GM21529 (cell line): ENCODE results near the gene DNAAF3.

Experiments used
- ATAC-seq: cut with Tn5 transposase; IDR thresholded peaks from one replicate; pipeline ENCODE4 v1.9.1; 2021; ENCODE audit not compliant: unreplicated experiment

DNAAF3 gene

DNA sequence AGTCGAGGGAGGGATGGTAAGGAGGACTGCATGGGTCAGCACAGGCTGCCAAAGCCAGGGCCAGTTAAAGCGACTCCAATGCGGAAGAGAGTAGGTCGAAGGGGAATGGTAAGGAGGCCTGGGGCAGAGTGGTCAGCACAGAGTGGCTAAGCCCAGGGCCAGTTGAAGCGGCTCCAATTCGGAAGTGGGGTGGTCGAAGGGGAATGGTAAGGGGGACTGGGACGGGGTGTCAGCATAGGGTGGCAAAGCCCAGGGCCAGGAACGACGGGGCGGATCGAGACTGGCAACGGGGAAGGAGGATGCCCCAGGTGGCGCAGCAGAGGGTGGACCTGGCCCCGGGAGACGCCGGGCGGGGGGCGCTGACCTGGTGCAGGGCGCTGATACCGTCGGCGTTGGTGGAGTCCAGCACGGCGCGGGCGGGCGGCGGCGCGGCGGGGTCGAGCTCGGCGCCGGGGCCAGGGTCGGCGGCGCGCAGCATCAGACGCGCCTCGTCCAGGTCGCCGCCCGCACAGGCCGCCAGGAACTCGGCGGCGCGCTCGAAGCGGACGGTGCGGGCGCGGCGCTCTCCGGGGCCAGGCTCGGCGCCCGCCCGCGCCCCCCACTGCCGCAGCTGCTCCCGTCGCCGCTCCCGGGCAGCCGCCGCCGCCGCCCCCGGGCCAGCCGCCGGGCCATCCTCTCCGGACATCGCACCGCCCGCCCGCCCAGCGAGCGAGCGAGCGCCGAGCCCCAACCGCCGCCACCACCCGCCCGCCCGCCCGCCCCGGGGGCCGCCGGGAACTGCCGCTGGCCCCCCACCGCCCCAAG lies 49.4 kb downstream of the DNAAF3 start, which contains the start of gene PPP1R12C:
PPP1R12C (minus strand) TSS at position 779 of the 804 bp plus-strand sequence; CDS start at position 685, 94 bp downstream.
- peak; percentile 11 for ATAC-seq

DNA sequence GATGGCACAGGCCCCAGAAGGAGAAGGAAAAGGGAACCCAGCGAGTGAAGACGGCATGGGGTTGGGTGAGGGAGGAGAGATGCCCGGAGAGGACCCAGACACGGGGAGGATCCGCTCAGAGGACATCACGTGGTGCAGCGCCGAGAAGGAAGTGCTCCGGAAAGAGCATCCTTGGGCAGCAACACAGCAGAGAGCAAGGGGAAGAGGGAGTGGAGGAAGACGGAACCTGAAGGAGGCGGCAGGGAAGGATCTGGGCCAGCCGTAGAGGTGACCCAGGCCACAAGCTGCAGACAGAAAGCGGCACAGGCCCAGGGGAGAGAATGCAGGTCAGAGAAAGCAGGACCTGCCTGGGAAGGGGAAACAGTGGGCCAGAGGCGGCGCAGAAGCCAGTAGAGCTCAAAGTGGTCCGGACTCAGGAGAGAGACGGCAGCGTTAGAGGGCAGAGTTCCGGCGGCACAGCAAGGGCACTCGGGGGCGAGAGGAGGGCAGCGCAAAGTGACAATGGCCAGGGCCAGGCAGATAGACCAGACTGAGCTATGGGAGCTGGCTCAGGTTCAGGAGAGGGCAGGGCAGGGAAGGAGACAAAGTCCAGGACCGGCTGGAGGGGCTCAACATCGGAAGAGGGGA lies 50.1 kb downstream of the DNAAF3 start:
- ATAC-seq, result peak; percentile 39

DNA sequence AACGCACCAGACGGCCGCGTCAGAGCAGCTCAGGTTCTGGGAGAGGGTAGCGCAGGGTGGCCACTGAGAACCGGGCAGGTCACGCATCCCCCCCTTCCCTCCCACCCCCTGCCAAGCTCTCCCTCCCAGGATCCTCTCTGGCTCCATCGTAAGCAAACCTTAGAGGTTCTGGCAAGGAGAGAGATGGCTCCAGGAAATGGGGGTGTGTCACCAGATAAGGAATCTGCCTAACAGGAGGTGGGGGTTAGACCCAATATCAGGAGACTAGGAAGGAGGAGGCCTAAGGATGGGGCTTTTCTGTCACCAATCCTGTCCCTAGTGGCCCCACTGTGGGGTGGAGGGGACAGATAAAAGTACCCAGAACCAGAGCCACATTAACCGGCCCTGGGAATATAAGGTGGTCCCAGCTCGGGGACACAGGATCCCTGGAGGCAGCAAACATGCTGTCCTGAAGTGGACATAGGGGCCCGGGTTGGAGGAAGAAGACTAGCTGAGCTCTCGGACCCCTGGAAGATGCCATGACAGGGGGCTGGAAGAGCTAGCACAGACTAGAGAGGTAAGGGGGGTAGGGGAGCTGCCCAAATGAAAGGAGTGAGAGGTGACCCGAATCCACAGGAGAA lies 50.9 kb downstream of the DNAAF3 start:
- ATAC-seq, result no peak

DNA sequence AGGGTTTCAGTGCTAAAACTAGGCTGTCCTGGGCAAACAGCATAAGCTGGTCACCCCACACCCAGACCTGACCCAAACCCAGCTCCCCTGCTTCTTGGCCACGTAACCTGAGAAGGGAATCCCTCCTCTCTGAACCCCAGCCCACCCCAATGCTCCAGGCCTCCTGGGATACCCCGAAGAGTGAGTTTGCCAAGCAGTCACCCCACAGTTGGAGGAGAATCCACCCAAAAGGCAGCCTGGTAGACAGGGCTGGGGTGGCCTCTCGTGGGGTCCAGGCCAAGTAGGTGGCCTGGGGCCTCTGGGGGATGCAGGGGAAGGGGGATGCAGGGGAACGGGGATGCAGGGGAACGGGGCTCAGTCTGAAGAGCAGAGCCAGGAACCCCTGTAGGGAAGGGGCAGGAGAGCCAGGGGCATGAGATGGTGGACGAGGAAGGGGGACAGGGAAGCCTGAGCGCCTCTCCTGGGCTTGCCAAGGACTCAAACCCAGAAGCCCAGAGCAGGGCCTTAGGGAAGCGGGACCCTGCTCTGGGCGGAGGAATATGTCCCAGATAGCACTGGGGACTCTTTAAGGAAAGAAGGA lies 51.8 kb downstream of the DNAAF3 start:
- ATAC-seq, result no peak

DNA sequence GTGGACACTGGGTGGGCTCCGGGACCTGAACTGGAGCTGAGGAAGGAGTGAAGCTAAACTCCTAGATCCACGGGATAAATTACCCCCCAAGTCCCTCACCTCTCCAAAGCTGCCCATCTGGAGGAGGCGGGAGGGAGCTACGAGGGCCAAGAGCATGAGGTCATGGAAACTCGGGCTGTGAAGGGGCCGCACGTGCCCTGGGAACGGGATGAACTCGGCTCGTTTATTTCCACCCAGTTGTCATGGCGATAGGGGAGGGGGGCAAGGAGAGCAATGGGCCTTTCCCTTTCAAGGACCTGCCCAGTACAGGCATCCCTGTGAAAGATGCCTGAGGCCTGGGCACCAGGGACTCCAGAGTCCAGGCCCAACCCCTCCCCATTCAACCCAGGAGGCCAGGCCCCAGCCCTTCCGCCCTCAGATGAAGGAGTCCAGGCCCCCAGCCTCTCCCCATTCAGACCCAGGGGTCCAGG lies 52.8 kb downstream of the DNAAF3 start:
- ATAC-seq, result no peak

DNA sequence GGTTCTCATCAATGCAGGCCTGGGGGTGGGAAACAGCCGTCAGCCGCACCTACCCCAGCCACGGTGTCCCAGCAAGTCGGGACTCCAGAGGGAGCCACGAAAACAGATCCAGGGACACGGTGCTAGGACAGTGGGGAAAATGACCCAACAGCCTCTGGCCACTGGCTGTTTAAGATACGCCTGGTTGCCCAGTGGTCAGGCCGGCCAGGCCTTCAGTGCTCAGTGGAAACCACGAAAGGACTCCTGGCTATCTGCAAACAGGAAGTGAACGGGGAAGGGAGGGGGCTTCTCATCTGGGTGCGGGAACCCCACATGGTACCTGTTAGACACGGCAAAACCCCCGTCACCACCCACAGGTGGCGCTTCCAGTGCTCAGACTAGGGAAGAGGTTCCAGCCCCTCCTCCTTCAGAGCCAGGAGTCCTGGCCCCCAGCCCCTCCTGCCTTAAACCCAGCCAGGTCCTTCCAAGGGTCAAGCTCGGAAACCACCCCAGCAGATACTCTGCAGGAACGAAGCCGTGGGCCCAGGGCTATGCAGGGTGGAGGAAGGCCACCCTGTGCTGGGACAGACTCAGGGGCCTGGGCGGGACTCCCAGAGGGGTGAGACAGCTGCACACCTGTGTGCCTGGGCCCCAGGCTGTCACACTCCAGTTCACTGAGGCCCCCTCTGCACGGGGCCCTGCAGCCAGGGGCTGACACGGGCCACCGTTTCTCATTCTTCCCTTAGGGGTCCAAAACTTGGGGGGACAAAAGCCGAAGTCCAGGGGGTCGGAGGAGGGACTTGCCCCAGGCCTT lies 53.4 kb downstream of the DNAAF3 start:
- no peak for ATAC-seq

DNA sequence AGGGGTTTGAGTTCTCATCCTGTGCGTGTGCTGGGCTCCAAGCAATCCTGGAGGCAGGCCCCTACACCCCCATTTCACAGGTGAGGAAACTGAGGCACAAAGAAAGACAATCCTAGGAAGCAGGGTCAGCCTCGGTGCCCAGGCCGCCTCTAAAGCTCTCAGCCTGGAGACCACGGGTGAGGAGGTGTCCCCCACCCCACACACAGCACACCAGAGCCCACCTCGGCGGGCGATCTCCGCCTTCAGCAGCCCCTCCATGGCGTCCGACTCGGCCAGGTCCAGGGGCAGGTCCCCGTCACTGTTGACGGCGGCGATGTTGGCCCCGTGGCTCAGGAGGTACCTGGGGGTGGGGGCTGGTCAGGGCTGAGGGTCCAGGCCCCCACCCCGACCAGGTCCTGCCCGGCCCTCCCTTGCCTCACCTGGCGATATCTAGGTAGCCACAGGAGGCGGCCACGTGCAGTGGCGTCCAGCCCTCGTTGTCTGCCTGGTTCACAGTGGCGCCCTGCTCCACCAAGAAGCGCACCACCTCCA lies 54.1 kb downstream of the DNAAF3 start:
- ATAC-seq, result no peak

DNA sequence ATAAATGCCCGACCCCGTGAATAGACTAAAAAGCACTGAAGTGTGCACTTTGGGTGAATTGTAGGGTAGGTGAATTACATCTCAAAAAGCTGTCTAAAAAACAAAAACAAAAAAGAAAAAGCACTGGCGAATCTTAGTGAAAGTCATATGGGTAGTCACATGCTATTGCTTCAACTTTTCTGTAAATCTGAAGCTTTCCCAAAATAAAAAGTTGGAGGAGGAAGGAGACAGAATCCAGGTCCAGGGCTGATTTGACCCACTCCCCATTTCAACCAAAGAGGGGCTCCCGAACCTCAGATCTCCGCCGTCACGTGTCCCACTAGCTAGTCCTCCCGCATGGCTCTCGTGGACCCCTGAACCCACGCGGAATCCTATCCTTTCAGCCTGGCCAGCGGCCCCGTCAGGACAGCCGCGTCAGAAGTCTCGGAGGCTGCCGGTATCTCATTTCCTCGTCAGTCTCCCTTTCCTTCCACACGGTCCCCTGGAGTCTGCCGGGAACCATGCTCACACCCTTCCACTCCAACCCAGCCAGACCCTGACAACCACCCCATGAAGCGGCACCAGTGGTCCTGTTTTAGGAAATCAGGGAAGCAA lies 55.1 kb downstream of the DNAAF3 start:
- no peak for ATAC-seq

DNA sequence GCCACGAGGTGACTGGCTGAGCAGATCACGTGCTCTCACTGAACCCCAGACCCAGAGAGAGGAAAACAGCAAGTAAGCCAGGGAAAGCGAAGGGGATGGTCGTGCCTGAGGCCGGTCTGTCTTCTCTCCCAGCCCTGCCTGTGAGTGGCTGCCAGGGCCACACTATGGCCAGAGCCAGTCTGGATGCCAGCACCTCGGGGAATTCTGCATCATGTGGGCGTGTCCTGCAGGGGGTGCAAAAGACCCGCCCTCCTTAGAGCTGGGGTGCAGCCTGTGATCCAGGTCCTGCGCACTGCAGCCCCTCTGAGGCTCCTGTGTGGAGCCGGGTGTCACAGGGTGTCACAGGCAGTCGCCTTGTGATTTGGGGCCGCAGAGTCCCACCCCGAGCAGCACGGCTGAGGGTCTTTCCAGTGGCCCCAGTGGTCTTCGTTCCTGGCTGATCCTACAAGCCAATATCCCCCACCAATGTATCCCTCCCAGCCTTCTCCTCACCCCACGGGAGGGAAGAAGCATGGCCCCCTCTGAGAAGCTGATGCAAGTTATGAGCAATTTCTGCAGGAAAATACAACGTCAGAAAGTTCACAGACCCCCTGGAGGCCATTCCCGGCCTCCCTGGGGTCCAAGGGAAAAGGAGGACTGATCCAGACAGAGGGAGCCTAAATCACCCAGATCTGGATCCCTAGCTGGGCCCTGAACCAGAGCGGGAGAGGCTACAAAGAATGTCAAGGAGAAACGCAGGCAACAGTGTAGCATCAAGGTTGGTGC lies 56.7 kb downstream of the DNAAF3 start:
- ATAC-seq, result no peak
